GM19467 (cell line): ENCODE results near the gene FAM149A.

Experiments used
- ATAC-seq: cut with Tn5 transposase; IDR thresholded peaks from one replicate; pipeline ENCODE4 v1.9.1; 2021; ENCODE audit warnings: mild to moderate bottlenecking, moderate library complexity; ENCODE audit not compliant: unreplicated experiment

FAM149A gene

GRCh38 chr4:186104890-186105646 is 564 bp downstream of the FAM149A start:
- ATAC-seq, result peak; percentile 33

GRCh38 chr4:186105647-186106321 is 1.3 kb downstream of the FAM149A start:
- ATAC-seq, result no peak

- no peak for ATAC-seq
Observed at GRCh38 chr4:186107947-186108346, 3.4 kb downstream of the FAM149A start.

- no peak for ATAC-seq
Observed at GRCh38 chr4:186108391-186108790, 3.9 kb downstream of the FAM149A start.

- ATAC-seq, result no peak
Observed at GRCh38 chr4:186109245-186109644, 4.7 kb downstream of the FAM149A start.

- ATAC-seq, result no peak
Observed at GRCh38 chr4:186116697-186117096, 12.2 kb downstream of the FAM149A start.

GRCh38 chr4:186118582-186118981 is 14.1 kb downstream of the FAM149A start:
- no peak for ATAC-seq

- ATAC-seq, result no peak
Observed at GRCh38 chr4:186121057-186121456, 16.6 kb downstream of the FAM149A start.

- no peak for ATAC-seq
Observed at GRCh38 chr4:186128842-186129241, 24.3 kb downstream of the FAM149A start.

- ATAC-seq, result no peak
Observed at GRCh38 chr4:186131935-186132334, 27.4 kb downstream of the FAM149A start.

- ATAC-seq, result no peak
Observed at GRCh38 chr4:186132577-186133242, 28.2 kb downstream of the FAM149A start.

- ATAC-seq, result peak; percentile 98
Observed at GRCh38 chr4:186134257-186134656, 29.8 kb downstream of the FAM149A start.

- ATAC-seq, result no peak
Observed at GRCh38 chr4:186134861-186135260, 30.4 kb downstream of the FAM149A start.

- no peak for ATAC-seq
Observed at GRCh38 chr4:186137196-186137794, 32.8 kb downstream of the FAM149A start.

- ATAC-seq, result peak; percentile 39
Observed at GRCh38 chr4:186144198-186144945, 39.9 kb downstream of the FAM149A start.

- peak; percentile 42 for ATAC-seq
Observed at GRCh38 chr4:186144946-186145569, 40.6 kb downstream of the FAM149A start.

- ATAC-seq, result no peak
Observed at GRCh38 chr4:186146458-186146857, 42.0 kb downstream of the FAM149A start.

GRCh38 chr4:186148336-186148975 is 44.0 kb downstream of the FAM149A start:
- ATAC-seq, result no peak

GRCh38 chr4:186149872-186150271 is 45.4 kb downstream of the FAM149A start:
- ATAC-seq, result no peak

GRCh38 chr4:186150926-186151325 is 46.4 kb downstream of the FAM149A start:
- no peak for ATAC-seq
